Prostate gland (tissue), 2 donors: ENCODE data around the gene SLCO3A1.
A peak's percentile ranks its signal among the peaks of the same experiment; 100 is the strongest.

Experiments used
- POLR2A ChIP-seq: fragments of 450-650 bp; IDR thresholded peaks from one replicate; pipeline ENCODE4 v1.6.1; 2016; ENCODE audit warnings: antibody characterized with exemption, mild to moderate bottlenecking
- TF ChIP-seq, protein P1 (sequence below), 4 experiments: fragments of 200-600 bp in 2 of 4; fragments of 450-650 bp in 2 of 4; sonication (generic) in 2 of 4; IDR thresholded peaks; 1 replicate in 3 of 4; 2 replicates in 1 of 4; pipeline ENCODE4 v1.5.1; 2016 to 2019; ENCODE audit warnings: antibody characterized with exemption in 4 of 4, mild to moderate bottlenecking in 2 of 4, moderate library complexity in 2 of 4

- no peak for TF ChIP-seq POLR2A
- TF ChIP-seq, protein P1, sequence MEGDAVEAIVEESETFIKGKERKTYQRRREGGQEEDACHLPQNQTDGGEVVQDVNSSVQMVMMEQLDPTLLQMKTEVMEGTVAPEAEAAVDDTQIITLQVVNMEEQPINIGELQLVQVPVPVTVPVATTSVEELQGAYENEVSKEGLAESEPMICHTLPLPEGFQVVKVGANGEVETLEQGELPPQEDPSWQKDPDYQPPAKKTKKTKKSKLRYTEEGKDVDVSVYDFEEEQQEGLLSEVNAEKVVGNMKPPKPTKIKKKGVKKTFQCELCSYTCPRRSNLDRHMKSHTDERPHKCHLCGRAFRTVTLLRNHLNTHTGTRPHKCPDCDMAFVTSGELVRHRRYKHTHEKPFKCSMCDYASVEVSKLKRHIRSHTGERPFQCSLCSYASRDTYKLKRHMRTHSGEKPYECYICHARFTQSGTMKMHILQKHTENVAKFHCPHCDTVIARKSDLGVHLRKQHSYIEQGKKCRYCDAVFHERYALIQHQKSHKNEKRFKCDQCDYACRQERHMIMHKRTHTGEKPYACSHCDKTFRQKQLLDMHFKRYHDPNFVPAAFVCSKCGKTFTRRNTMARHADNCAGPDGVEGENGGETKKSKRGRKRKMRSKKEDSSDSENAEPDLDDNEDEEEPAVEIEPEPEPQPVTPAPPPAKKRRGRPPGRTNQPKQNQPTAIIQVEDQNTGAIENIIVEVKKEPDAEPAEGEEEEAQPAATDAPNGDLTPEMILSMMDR (IDR thresholded peaks at IDR 0.05) = peak; percentile 67 to 88 (median 80)
Observed at GRCh38 chr15:91852741-91853510, 582 bp upstream of the SLCO3A1 start.
